ENCODE measurements around the gene RFXANK.

- TF ChIP-seq CTCF (conservative IDR thresholded peaks at IDR 0.05; ENCODE audit: low read length) (no peak), EZH2phosphoT487 (IDR thresholded peaks at IDR 0.05; ENCODE audit: borderline replicate concordance) (no peak)
These were observed 46.3 kb downstream of the RFXANK start for GRCh38 chr19:19238126-19238894.

Measured in Loucy (cell line).